ENCODE data around the gene GCN1.
"Not testable (repeated sequence)": the region's sequence is repeated elsewhere in the genome, so short reads cannot be mapped to it uniquely, and the experiment has no call there.

The GCN1 gene

GRCh38 chr12:120194534-120195395 lies at the start of gene GCN1:
TSS of gene GCN1 (minus strand) at chr12:120194715. CDS start at chr12:120194697, 18 bp downstream.
- peak; percentile 68 for DNase-seq

- DNase-seq, result no peak
Observed at GRCh38 chr12:120242971-120243699, 48.6 kb upstream of the GCN1 start.

GRCh38 chr12:120242275-120242799 lies 47.8 kb upstream of the GCN1 start:
- no peak for DNase-seq

- no peak for DNase-seq
Observed at GRCh38 chr12:120241561-120242274, 47.2 kb upstream of the GCN1 start.

- no peak for DNase-seq
Observed at GRCh38 chr12:120240495-120240833, 45.9 kb upstream of the GCN1 start.

GRCh38 chr12:120239776-120240494 lies 45.4 kb upstream of the GCN1 start:
- DNase-seq, result no peak

- DNase-seq, result no peak
Observed at GRCh38 chr12:120238839-120239445, 44.4 kb upstream of the GCN1 start.

- no peak for DNase-seq
Observed at GRCh38 chr12:120238217-120238616, 43.7 kb upstream of the GCN1 start.

- DNase-seq, result no peak
Observed at GRCh38 chr12:120237360-120238171, 43.1 kb upstream of the GCN1 start.

- not testable (repeated sequence) for DNase-seq
Observed at GRCh38 chr12:120236809-120237208, 42.3 kb upstream of the GCN1 start.

GRCh38 chr12:120235369-120236323 lies 41.1 kb upstream of the GCN1 start:
- DNase-seq, result no peak

- DNase-seq, result peak; percentile 86
Observed at GRCh38 chr12:120234643-120235368, 40.3 kb upstream of the GCN1 start.

- peak; percentile 80 for DNase-seq
Observed at GRCh38 chr12:120231316-120232011, 36.9 kb upstream of the GCN1 start.

- DNase-seq, result no peak
Observed at GRCh38 chr12:120230974-120231315, 36.4 kb upstream of the GCN1 start.

- DNase-seq, result peak; percentile 67
Observed at GRCh38 chr12:120230326-120230973, 35.9 kb upstream of the GCN1 start.

- no peak for DNase-seq
Observed at GRCh38 chr12:120229487-120230325, 35.2 kb upstream of the GCN1 start.

- no peak for DNase-seq
Observed at GRCh38 chr12:120229071-120229486, 34.6 kb upstream of the GCN1 start.
